PFSK-1 (cell line): ENCODE measurements around the gene ACOT12.

Experiments
- FOXP2 ChIP-seq: optimal IDR thresholded peaks from 2 replicates; pipeline ENCODE3; 2011; ENCODE audit warnings: borderline replicate concordance, control low read depth, inconsistent platforms; ENCODE audit not compliant: insufficient read depth; ENCODE audit errors: extremely low read length, extremely low read depth
- POLR2AphosphoS5 ChIP-seq: IDR thresholded peaks from 2 replicates; pipeline ENCODE4 v1.6.1; 2012; ENCODE audit warnings: low read depth, mild to moderate bottlenecking, control low read depth, low read length, moderate library complexity
- REST ChIP-seq, 2 experiments: IDR thresholded peaks; 2 replicates each; pipeline versions ENCODE4 v1.6.1 to v1.8.0; 2011 to 2012; ENCODE audit warnings: low read depth in 2 of 2, low read length in 2 of 2, control low read depth in 1 of 2, inconsistent platforms in 1 of 2, mild to moderate bottlenecking in 1 of 2, moderate library complexity in 1 of 2; ENCODE audit not compliant: insufficient read depth in 1 of 2
- SIN3A ChIP-seq: IDR thresholded peaks from 2 replicates; pipeline ENCODE4 v1.6.1; 2012; ENCODE audit warnings: mild to moderate bottlenecking, low read length, moderate library complexity, borderline replicate concordance; ENCODE audit not compliant: insufficient read depth
- TAF1 ChIP-seq: IDR thresholded peaks from 2 replicates; pipeline ENCODE4 v1.6.1; 2012; ENCODE audit warnings: low read length, control low read depth, borderline replicate concordance; ENCODE audit not compliant: insufficient read depth

The ACOT12 gene

GRCh38 chr5:81313686-81314085 is 80.2 kb downstream of the ACOT12 start:
- TF ChIP-seq SIN3A (no peak), REST (IDR thresholded peaks at IDR 0.05; ENCODE audit: insufficient read depth in 1 of 2, low read depth in 2 of 2, low read length in 2 of 2) (no peak), TAF1 (no peak), POLR2AphosphoS5 (no peak), FOXP2 (no peak)

DNA sequence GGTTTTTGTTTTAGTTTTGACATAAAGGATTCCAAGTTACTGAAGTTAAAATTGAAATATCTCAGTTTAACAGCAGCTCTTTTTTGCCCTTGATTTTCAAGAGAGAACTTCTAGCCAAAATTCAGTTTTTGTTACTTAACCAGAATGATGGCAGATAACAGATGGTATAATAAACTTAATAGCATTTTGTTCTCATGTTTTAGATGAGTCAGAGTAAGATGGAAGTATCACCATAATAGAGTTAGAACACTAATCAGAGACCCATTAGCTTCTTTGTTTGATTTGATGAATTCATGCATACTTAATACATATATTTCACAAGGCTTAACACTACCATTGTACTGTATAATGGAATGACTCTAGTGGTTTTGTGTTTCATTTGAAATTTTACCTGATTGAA is 80.7 kb downstream of the ACOT12 start:
- TF ChIP-seq POLR2AphosphoS5: no peak

GRCh38 chr5:81310402-81311063 is 83.4 kb downstream of the ACOT12 start:
- TF ChIP-seq SIN3A (no peak), POLR2AphosphoS5 (no peak), REST (IDR thresholded peaks at IDR 0.05; ENCODE audit: insufficient read depth in 1 of 2, low read depth in 2 of 2, low read length in 2 of 2) (no peak), FOXP2 (no peak), TAF1 (no peak)

- no peak for TF ChIP-seq SIN3A
- no peak for TF ChIP-seq REST (IDR thresholded peaks at IDR 0.05; ENCODE audit: insufficient read depth in 1 of 2, low read depth in 2 of 2, low read length in 2 of 2)
- TF ChIP-seq POLR2AphosphoS5: no peak
- no peak for TF ChIP-seq FOXP2
- no peak for TF ChIP-seq TAF1
These were observed 85.1 kb downstream of the ACOT12 start for GRCh38 chr5:81308836-81309235.

DNA sequence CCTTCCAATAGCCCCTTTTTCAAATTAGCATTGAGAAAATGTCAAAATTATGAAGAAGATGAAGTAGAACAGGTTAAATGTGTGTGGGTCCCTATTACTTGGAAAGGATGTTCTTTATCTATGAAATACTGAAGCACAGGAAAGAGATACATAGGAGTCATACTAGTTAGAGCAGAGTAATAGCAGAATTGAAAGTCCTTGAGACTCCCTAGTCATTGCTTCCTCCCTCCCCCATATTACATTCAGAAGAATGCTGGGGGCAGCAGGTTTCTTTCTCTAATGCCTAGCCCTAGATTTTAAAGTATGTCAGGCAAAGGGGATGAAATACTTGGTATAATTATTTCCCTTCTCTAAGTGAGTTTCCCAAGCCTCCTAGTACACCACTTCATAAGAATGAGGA is 88.1 kb downstream of the ACOT12 start:
- TF ChIP-seq FOXP2: no peak
- no peak for TF ChIP-seq SIN3A
- no peak for TF ChIP-seq POLR2AphosphoS5
- no peak for TF ChIP-seq TAF1
- TF ChIP-seq REST (IDR thresholded peaks at IDR 0.05; ENCODE audit: insufficient read depth in 1 of 2, low read depth in 2 of 2, low read length in 2 of 2): no peak
